Mesothelial cell of epicardium (in vitro differentiated cells): ENCODE measurements around the gene DMD. TPM values are rescaled to one million over a fixed set of nuclear protein-coding genes. Genes with fewer than 3 reads are reported as not detected.

Experiments used
- DNase-seq, 2 experiments: peaks; one replicate each; pipeline ENCODE4 v3.0.0; 2021; ENCODE audit warnings: low spot score in 2 of 2; ENCODE audit not compliant: unreplicated experiment in 2 of 2
- H3K27ac Mint-ChIP-seq: 2 replicates; pipeline ENCODE4 v1.8.0; 2021; ENCODE audit warnings: mixed read lengths
- H3K27me3 Mint-ChIP-seq: 2 replicates; pipeline ENCODE4 v1.8.0; 2021; ENCODE audit warnings: low read depth, mixed read lengths
- H3K36me3 Mint-ChIP-seq: 2 replicates; pipeline ENCODE4 v1.8.0; 2021; ENCODE audit warnings: mixed read lengths
- H3K4me1 Mint-ChIP-seq: 2 replicates; pipeline ENCODE4 v1.8.0; 2021; ENCODE audit warnings: mixed read lengths
- H3K4me3 Mint-ChIP-seq: 2 replicates; pipeline ENCODE4 v1.8.0; 2021; ENCODE audit warnings: mild to moderate bottlenecking, moderate library complexity, mixed read lengths
- H3K9me3 Mint-ChIP-seq: 2 replicates; pipeline ENCODE4 v1.8.0; 2021; ENCODE audit warnings: mixed read lengths
- total RNA-seq: library from RNA; stranded (reverse); gene quantifications from 3 replicates; pipeline ENCODE4 v1.2.1, GENCODE V29; 2021
- TF ChIP-seq, protein P1 (sequence below): fragments of 200-600 bp; sonication (generic); IDR thresholded peaks from one replicate; pipeline ENCODE4 v1.5.0; 2021; ENCODE audit warnings: antibody characterized with exemption; ENCODE audit not compliant: unreplicated experiment

Gene DMD
- total RNA-seq, 1 donor from 2014 or later = 79.4 TPM

DNA sequence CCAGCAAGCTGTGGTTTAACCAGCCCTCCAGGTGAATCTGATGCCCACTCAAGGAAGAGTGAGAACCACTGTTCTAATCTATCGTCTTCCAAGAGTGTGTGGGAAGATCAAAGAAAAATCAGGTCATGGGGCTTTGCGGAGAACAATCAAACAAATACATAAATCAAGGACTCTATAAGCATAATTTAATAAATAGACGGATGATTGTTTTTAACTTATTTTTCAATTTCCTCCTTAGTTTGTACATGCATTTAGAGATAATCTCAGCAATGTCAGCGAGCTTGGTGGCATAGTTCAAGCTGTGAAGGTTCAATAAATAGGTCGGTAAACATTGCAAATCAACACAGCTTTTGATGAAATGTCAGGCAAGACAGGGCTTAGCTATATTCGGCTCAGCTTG, 84.9 kb downstream of the DMD start:
- DNase-seq = no peak
- TF ChIP-seq, protein P1, sequence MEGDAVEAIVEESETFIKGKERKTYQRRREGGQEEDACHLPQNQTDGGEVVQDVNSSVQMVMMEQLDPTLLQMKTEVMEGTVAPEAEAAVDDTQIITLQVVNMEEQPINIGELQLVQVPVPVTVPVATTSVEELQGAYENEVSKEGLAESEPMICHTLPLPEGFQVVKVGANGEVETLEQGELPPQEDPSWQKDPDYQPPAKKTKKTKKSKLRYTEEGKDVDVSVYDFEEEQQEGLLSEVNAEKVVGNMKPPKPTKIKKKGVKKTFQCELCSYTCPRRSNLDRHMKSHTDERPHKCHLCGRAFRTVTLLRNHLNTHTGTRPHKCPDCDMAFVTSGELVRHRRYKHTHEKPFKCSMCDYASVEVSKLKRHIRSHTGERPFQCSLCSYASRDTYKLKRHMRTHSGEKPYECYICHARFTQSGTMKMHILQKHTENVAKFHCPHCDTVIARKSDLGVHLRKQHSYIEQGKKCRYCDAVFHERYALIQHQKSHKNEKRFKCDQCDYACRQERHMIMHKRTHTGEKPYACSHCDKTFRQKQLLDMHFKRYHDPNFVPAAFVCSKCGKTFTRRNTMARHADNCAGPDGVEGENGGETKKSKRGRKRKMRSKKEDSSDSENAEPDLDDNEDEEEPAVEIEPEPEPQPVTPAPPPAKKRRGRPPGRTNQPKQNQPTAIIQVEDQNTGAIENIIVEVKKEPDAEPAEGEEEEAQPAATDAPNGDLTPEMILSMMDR = no peak
- H3K27ac Mint-ChIP-seq = peak overlapping the region; percentile 77

DNA sequence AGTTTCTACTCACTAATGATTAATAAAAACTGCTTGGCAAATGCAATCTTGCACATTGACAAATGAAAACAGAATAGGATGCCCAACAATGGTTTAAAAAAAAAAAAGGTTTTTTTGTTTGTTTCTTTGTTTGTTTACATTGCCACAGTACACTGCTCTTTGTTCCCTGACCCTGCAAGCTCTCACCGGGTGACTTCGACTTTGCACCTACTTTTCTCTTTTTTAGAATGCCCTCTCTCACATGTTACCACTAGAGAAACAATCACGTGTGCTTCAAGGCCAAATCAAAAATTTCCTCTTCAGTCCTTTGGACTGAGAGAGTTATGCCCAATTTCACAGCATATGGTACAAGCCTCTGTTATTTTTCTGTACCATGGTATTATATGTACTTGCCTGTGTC, 101.5 kb downstream of the DMD start:
- peak overlapping the region; percentile 64 for H3K27ac Mint-ChIP-seq
- H3K36me3 Mint-ChIP-seq = peaks cover under 1% of the 10 kb centered on the region
- no peak overlapping the region for H3K4me3 Mint-ChIP-seq
- peaks cover 11% of the 10 kb centered on the region for H3K4me1 Mint-ChIP-seq
- TF ChIP-seq, protein P1 = no peak
- DNase-seq = no peak
- H3K27me3 Mint-ChIP-seq = no peaks in the 10 kb centered on the region
- H3K9me3 Mint-ChIP-seq = peaks cover 4% of the 10 kb centered on the region

More for the DNA sequence above, 84.9 kb downstream of the DMD start:
- Mint-ChIP-seq H3K27me3 (no peaks in the 10 kb centered on the region), H3K36me3 (peaks cover 4% of the 10 kb centered on the region), H3K4me1 (peaks cover 43% of the 10 kb centered on the region), H3K9me3 (no peaks in the 10 kb centered on the region), H3K4me3 (no peak overlapping the region)

DNA sequence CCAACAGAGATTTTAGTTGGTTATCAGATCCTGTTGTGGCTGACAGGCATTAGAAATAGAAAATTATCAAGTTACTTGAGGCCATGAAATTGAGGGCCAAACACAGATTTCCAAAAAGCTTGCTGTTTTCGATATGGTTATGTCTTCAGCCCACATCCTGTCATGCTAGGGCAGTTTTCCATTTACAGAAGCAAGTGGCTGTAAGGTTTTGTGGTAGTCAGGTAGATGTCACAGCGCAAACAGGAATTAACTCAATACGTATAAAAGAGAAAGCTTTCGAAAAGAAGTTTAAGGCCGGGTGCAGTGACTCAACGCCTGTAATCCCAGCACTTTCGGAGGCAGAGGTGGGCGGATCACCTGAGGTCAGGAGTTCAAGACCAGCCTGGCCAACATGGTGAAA, 104.6 kb downstream of the DMD start:
- H3K9me3 Mint-ChIP-seq = peaks cover 4% of the 10 kb centered on the region
- no peaks in the 10 kb centered on the region for H3K36me3 Mint-ChIP-seq
- H3K4me1 Mint-ChIP-seq = peaks cover 11% of the 10 kb centered on the region
- TF ChIP-seq, protein P1 = no peak
- no peak for DNase-seq
- H3K4me3 Mint-ChIP-seq = no peak overlapping the region
- no peaks in the 10 kb centered on the region for H3K27me3 Mint-ChIP-seq
- no peak overlapping the region for H3K27ac Mint-ChIP-seq

DNA sequence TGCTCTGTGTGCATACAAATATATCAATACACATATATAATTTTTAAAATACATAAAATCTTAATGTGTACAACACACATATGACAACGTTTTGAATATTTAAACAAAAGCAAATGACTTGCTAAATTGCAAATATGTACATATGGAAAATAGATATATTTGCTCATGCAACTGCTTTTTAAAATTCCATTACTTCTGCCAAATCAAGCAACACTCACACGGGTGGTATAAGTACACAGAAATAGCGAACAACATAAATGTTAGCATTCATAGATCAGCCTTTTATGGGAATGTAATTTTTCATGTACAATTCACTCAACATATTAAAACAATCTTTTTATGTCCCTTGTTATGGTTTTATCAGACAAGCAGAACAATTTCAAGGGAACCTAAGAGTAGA, 116.3 kb downstream of the DMD start:
- H3K4me3 Mint-ChIP-seq = no peak overlapping the region
- H3K27me3 Mint-ChIP-seq = no peaks in the 10 kb centered on the region
- peaks cover 8% of the 10 kb centered on the region for H3K36me3 Mint-ChIP-seq
- H3K4me1 Mint-ChIP-seq = peaks cover 9% of the 10 kb centered on the region
- DNase-seq = no peak
- TF ChIP-seq, protein P1 = no peak
- peaks cover 12% of the 10 kb centered on the region for H3K9me3 Mint-ChIP-seq
- no peak overlapping the region for H3K27ac Mint-ChIP-seq

DNA sequence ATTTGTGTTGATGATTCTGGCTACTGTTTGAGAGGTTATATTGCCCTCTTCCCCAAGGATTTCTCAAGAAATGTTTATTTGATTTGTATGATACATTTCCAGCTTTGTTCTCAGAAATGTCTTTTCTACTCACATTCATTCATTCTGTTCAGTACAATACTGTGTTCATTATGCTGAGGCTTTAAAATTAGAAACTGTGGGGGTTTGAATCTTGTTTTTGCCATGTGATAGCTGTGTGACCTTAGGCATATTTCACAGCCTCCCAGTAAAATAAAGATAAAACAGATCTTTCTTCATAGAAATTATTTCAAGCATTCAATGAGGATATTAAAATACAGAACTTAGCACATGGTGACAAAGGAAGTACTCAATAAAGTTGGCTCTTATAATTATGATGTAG, 123.9 kb downstream of the DMD start:
- H3K9me3 Mint-ChIP-seq = no peaks in the 10 kb centered on the region
- peaks cover 25% of the 10 kb centered on the region for H3K4me1 Mint-ChIP-seq
- no peaks in the 10 kb centered on the region for H3K27me3 Mint-ChIP-seq
- H3K36me3 Mint-ChIP-seq = peaks cover 3% of the 10 kb centered on the region
- H3K4me3 Mint-ChIP-seq = no peak overlapping the region
- no peak for DNase-seq
- H3K27ac Mint-ChIP-seq = no peak overlapping the region
- TF ChIP-seq, protein P1 = no peak

DNA sequence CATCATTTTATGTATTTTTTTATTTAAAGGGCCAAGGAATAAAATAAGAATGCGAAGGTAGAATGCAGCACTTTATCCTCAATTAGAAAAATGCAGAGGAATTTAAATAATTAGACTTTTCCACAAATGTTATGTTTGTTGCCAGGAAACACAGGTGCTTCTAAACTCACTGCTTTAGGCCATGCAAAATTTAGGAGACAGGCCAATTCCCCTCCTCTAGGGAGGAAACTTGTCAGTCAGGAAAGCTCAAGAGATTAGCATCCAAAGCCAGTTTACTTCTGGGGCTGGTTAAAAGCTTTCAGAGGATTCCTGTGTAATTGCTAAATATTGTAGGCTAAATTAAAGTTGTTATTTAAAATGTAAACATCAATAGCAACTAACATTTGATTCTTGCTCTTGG, 124.5 kb downstream of the DMD start:
- Mint-ChIP-seq H3K4me3 (no peak overlapping the region), H3K9me3 (no peaks in the 10 kb centered on the region), H3K36me3 (peaks cover 3% of the 10 kb centered on the region), H3K27me3 (no peaks in the 10 kb centered on the region), H3K27ac (peak overlapping the region; percentile 43), H3K4me1 (peaks cover 24% of the 10 kb centered on the region)
- TF ChIP-seq, protein P1 = no peak
- DNase-seq = no peak
